K562 (cell line): ENCODE results near the gene LSM11. TPM values are rescaled to one million over a fixed set of nuclear protein-coding genes. Genes with fewer than 3 reads are reported as not detected.
A peak's percentile ranks its signal among the peaks of the same experiment; 100 is the strongest.

ENCODE experiments used
- CC2D1A ChIP-seq: fragments of 450-650 bp; IDR thresholded peaks from 2 replicates; pipeline ENCODE4 v1.6.1; 2017; ENCODE audit warnings: mild to moderate bottlenecking
- CREB1 ChIP-seq, 2 experiments: sonication (generic) in 1 of 2; formaldehyde crosslinking in 1 of 2; IDR thresholded peaks; 2 replicates each; pipeline versions ENCODE4 v1.6.1 to v1.8.0; 2012 to 2022; ENCODE audit warnings: inconsistent platforms in 1 of 2, mild to moderate bottlenecking in 1 of 2, missing genetic modification reagents in 1 of 2, moderate library complexity in 1 of 2
- CTCF ChIP-seq, 3 experiments: IDR thresholded peaks in 2 of 3; conservative IDR thresholded peaks in 1 of 3; 2 replicates each; pipeline ENCODE4 v1.5.1; 2011 to 2012; ENCODE audit warnings: low read length in 3 of 3, mild to moderate bottlenecking in 3 of 3, control low read depth in 2 of 3, improper control_type of control experiment in 1 of 3, inconsistent platforms in 1 of 3, low read depth in 1 of 3, mixed read lengths in 1 of 3, moderate library complexity in 1 of 3; ENCODE audit not compliant: insufficient read depth in 2 of 3
- E2F6 ChIP-seq, 2 experiments: IDR thresholded peaks; 2 replicates each; pipeline ENCODE4 v1.6.1; 2011; ENCODE audit warnings: borderline replicate concordance in 1 of 2, control low read depth in 1 of 2, low read depth in 1 of 2, low read length in 1 of 2, mild to moderate bottlenecking in 1 of 2, mixed read lengths in 1 of 2, moderate library complexity in 1 of 2; ENCODE audit not compliant: insufficient read depth in 1 of 2, insufficient read length in 1 of 2, poor library complexity in 1 of 2, severe bottlenecking in 1 of 2; ENCODE audit errors: extremely low read depth in 1 of 2
- KAT7 ChIP-seq: sonication (generic); formaldehyde crosslinking; IDR thresholded peaks from 2 replicates; pipeline ENCODE4 v1.8.0; 2022; ENCODE audit warnings: missing genetic modification reagents, mild to moderate bottlenecking, borderline replicate concordance
- REST ChIP-seq, 2 experiments: fragments of 450-650 bp; formaldehyde crosslinking in 1 of 2; IDR thresholded peaks; 2 replicates each; pipeline versions ENCODE4 v1.4.0 to v1.6.1; 2014 to 2020; ENCODE audit warnings: mild to moderate bottlenecking in 2 of 2, borderline replicate concordance in 1 of 2, low read depth in 1 of 2
- SIN3A ChIP-seq, 2 experiments: fragments of 150-350 bp in 1 of 2; IDR thresholded peaks; 2 replicates each; pipeline ENCODE4 v1.6.1; 2011 to 2016; ENCODE audit warnings: borderline replicate concordance in 2 of 2, low read depth in 2 of 2, low read length in 2 of 2, mild to moderate bottlenecking in 2 of 2, moderate library complexity in 2 of 2; ENCODE audit not compliant: control insufficient read depth in 1 of 2
- SP1 ChIP-seq: sonication (generic); formaldehyde crosslinking; IDR thresholded peaks from 2 replicates; pipeline ENCODE4 v1.8.1; 2022; ENCODE audit warnings: mild to moderate bottlenecking, missing genetic modification reagents
- SRSF9 ChIP-seq: fragments of 200-400 bp; formaldehyde crosslinking; IDR thresholded peaks from 2 replicates; pipeline ENCODE4 v1.6.1; 2017; ENCODE audit warnings: low read depth, low read length, borderline replicate concordance
- TARDBP ChIP-seq: fragments of 450-650 bp; IDR thresholded peaks from 2 replicates; pipeline ENCODE4 v1.6.1; 2016
- TEAD4 ChIP-seq, 2 experiments: sonication (generic) in 1 of 2; formaldehyde crosslinking in 1 of 2; IDR thresholded peaks; 2 replicates each; pipeline versions ENCODE4 v1.6.1 to v1.8.0; 2012 to 2022; ENCODE audit warnings: borderline replicate concordance in 1 of 2, inconsistent platforms in 1 of 2, low read length in 1 of 2, mild to moderate bottlenecking in 1 of 2, missing genetic modification reagents in 1 of 2
- ZNF184 ChIP-seq: sonication (generic); formaldehyde crosslinking; IDR thresholded peaks from 2 replicates; pipeline ENCODE4 v1.5.0; 2020; ENCODE audit warnings: missing genetic modification reagents
- ZNF384 ChIP-seq: IDR thresholded peaks from 2 replicates; pipeline ENCODE4 v1.6.1; 2012; ENCODE audit warnings: low read depth, low read length, improper control_type of control experiment
- polyA plus RNA-seq, 8 experiments: library from polyadenylated mRNA; depleted of rRNA in 4 of 8; stranded (reverse) in 5 of 8; unstranded in 3 of 8; fragments of >200 nt; fragmentation: Nextera tagmentation in 2 of 8; fragmentation: Illumina TruSeq in 1 of 8; extraction: Ambion mirVana in 2 of 8; extraction: Trizol in 1 of 8; gene quantifications; 2 replicates each; pipeline versions ENCODE4 v1.2.1 to v1.2.3, GENCODE V29; 2011 to 2014; ENCODE audit warnings: inconsistent platforms in 1 of 8, missing spikeins in 1 of 8
- total RNA-seq, 7 experiments: library from RNA; depleted of rRNA in 6 of 7; stranded (reverse); fragments of >200 nt in 6 of 7; fragmentation: Illumina TruSeq in 2 of 7; extraction: Trizol in 2 of 7; gene quantifications; 2 replicates each; pipeline versions ENCODE4 v1.2.1 to v1.2.3, GENCODE V29; 2011 to 2021; ENCODE audit warnings: low replicate concordance in 1 of 7

Gene LSM11
- total and polyA plus RNA-seq, 9 of the 15 experiments (the other 6 are each of a cell fraction or from before 2014, with no cell fraction given), result 1.8 to 9.4 (median 4.7) TPM

- TF ChIP-seq REST (IDR thresholded peaks at IDR 0.05; ENCODE audit: borderline replicate concordance), result peak; percentile 86
- 0 out of 2 replicates have a peak, but pooled peaks have one; percentile 60 for TF ChIP-seq REST (CRISPR knock-in tag; IDR thresholded peaks at IDR 0.05; ENCODE audit: low read depth)
- no peak for TF ChIP-seq ZNF184 (CRISPR knock-in tag)
- TF ChIP-seq CC2D1A, result no peak
- TF ChIP-seq CREB1 (IDR thresholded peaks at IDR 0.05), result peak; percentile 56
- peak; percentile 64; the same call in 1 of the 2 replicates for TF ChIP-seq CREB1 (CRISPR knock-in tag; IDR thresholded peaks at IDR 0.05)
- TF ChIP-seq ZNF384, result peak; percentile 41; the same call in 1 of the 2 replicates
- TF ChIP-seq TARDBP, result no peak
- TF ChIP-seq KAT7, result peak; percentile 62; the same call in 1 of the 2 replicates
- TF ChIP-seq CTCF (IDR thresholded peaks at IDR 0.05 in 2 of 3, conservative IDR thresholded peaks at IDR 0.05 in 1 of 3; ENCODE audit: insufficient read depth in 2 of 3, low read depth in 1 of 3, low read length in 3 of 3), result peak; percentile 99 to 100 (median 100)
- no peak for TF ChIP-seq SRSF9
- peak in 1 of 2 experiments; percentile 60 for TF ChIP-seq E2F6 (IDR thresholded peaks at IDR 0.05; ENCODE audit: borderline replicate concordance in 1 of 2, extremely low read depth in 1 of 2, insufficient read depth in 1 of 2, insufficient read length in 1 of 2, low read depth in 1 of 2, low read length in 1 of 2, poor library complexity in 1 of 2, severe bottlenecking in 1 of 2)
- 0 out of 2 replicates have a peak, but pooled peaks have one; percentile 32 for TF ChIP-seq TEAD4 (IDR thresholded peaks at IDR 0.05; ENCODE audit: low read length)
- no peak for TF ChIP-seq TEAD4 (CRISPR knock-in tag; IDR thresholded peaks at IDR 0.05; ENCODE audit: borderline replicate concordance)
- peak; percentile 75; the same call in 1 of the 2 replicates for TF ChIP-seq SP1 (CRISPR knock-in tag)
- peak; percentile 44 to 49; a peak in 2 of 4 replicates for TF ChIP-seq SIN3A (IDR thresholded peaks at IDR 0.05; ENCODE audit: borderline replicate concordance in 2 of 2, control insufficient read depth in 1 of 2, low read depth in 2 of 2, low read length in 2 of 2)
Observed at GRCh38 chr5:157743163-157744050, at the start of gene LSM11 (continued).
